HG03039 (cell line): ENCODE data around the gene TACR2.

Source experiments
- ATAC-seq: cut with Tn5 transposase; IDR thresholded peaks from one replicate; pipeline ENCODE4 v1.9.1; 2021; ENCODE audit warnings: mild to moderate bottlenecking, moderate library complexity; ENCODE audit not compliant: unreplicated experiment

TACR2 gene

DNA sequence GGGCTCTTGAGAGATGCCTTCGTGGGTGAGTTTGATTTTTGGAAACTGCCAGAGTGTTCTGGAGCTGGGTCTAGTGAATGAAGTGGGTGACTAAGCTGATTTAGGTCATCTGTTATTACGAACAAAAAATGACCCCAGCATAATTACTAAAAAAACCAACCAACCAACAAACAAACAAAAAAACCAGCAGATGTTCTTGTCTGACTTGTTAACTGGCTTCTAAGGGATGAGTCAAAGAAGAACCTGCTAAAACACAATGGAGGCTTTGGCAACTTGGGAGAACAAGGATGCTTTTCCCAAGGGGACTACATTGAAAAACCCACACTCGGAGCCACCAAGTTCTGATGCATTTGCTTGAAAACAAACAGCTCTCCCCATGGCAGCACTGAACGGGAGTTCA, 11.5 kb downstream of the TACR2 start:
- no peak for ATAC-seq

GRCh38 chr10:69404786-69405185, 11.9 kb downstream of the TACR2 start:
- ATAC-seq: no peak

DNA sequence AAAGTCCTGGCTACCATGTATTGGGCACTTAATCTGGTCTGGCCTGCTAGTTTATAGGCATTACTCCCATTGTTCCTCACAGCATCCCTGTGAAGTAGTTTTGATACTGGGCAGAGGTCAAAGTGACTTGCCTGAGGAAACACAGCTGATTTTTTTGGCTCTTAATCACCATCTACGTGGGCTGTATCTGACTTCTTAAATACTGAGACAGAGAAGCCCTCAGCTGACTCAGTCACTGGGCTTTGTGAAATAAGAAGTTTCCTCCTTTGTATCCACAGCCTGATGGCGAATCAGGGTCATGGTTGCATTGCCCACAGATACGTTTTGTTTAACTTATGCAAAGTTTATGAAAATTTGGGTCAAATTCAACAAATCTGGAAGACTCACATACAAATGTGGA, 13.2 kb downstream of the TACR2 start:
- no peak for ATAC-seq

GRCh38 chr10:69403066-69403465, 13.7 kb downstream of the TACR2 start:
- ATAC-seq: no peak

GRCh38 chr10:69402386-69402785, 14.3 kb downstream of the TACR2 start:
- ATAC-seq: no peak

GRCh38 chr10:69401416-69401815, 15.3 kb downstream of the TACR2 start:
- ATAC-seq: no peak

- no peak for ATAC-seq
Measured at GRCh38 chr10:69400936-69401335, 15.8 kb downstream of the TACR2 start.

- ATAC-seq: no peak
Measured at GRCh38 chr10:69398466-69398865, 18.3 kb downstream of the TACR2 start.

DNA sequence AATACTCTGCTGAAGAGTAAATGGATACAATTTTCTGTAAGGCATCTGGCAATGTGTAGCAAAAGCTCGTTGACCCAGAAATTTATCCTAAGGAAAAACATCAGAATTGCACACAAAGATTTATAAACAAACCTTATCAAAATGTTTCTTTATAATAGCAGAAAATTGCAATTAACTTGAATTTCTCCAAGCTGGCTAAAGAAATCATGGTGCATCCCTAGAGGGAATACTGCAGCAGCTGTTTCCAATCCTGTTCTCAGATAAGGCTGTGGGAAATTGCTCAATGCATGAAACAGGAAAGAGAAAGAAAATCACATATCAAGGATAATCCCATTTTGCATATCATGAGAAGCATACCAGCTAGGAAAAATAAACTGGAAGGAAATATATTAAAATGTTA, 18.7 kb downstream of the TACR2 start:
- no peak for ATAC-seq

DNA sequence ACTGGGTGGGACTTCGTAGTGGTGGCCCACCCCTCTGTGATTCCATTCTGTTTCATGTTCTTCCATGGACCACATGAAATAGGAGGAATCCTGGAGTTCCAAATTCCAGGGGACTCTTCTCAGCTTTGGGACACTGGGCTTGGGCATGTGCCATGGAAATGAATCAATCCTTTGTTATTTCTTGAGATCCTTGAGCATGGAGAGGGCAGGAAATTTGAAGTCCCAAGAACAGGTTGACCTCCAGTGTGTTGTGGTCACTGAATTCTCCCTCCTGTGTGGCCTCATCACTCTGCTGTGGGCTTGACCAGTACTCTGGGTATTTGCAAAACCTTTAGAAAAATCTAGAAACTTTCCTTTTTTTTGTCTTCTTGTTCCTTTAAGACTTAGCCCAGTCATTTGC, 22.7 kb downstream of the TACR2 start:
- ATAC-seq: no peak

GRCh38 chr10:69392481-69393000, 24.2 kb downstream of the TACR2 start:
- ATAC-seq: peak; percentile 75

GRCh38 chr10:69391158-69391557, 25.6 kb downstream of the TACR2 start:
- ATAC-seq: no peak

- ATAC-seq: no peak
Measured at GRCh38 chr10:69389827-69390490, 26.8 kb downstream of the TACR2 start.

DNA sequence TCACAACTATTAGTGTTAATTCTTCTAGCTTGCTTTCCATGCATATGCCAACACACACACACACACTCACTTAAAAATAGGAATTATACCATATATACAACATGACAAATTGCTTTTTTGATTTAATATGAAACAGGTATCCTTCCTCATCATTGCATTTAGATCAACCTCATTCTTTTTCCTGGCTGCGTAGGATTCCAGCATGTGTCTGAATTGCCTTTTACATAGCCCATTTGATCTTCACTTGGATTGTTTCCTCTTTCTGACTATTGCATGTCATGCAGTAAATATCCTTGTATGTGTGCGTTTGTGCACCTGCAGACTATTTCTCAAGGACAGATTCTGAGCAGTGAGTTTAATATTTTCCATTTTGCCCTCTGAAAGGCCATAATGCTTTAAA, 28.2 kb downstream of the TACR2 start:
- no peak for ATAC-seq

DNA sequence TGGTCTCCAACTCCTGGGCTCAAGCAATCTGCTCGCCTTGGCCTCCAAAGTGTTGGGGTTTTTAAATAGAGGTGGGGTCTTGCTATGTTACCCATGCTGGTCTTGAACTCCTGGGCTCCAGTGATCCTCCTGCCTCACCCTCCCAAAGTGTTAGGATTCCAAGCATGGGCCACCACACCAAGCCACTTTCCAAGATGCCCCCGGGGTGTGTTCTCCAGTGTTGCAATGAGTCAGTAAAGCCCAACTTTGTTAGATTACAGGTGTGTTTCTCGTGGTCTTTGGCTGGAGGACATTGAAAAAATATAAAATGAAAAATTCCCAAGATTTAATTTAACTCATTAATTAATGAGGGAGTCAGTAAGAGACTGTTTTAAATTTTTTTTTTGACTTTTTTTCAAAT, 29.2 kb downstream of the TACR2 start:
- ATAC-seq: no peak

GRCh38 chr10:69385454-69386350, 31.0 kb downstream of the TACR2 start:
- ATAC-seq: no peak

- ATAC-seq: no peak
Measured at GRCh38 chr10:69384320-69384719, 32.4 kb downstream of the TACR2 start.

GRCh38 chr10:69383558-69383957, 33.2 kb downstream of the TACR2 start:
- ATAC-seq: no peak

GRCh38 chr10:69382382-69383117, 34.2 kb downstream of the TACR2 start:
- ATAC-seq: no peak

DNA sequence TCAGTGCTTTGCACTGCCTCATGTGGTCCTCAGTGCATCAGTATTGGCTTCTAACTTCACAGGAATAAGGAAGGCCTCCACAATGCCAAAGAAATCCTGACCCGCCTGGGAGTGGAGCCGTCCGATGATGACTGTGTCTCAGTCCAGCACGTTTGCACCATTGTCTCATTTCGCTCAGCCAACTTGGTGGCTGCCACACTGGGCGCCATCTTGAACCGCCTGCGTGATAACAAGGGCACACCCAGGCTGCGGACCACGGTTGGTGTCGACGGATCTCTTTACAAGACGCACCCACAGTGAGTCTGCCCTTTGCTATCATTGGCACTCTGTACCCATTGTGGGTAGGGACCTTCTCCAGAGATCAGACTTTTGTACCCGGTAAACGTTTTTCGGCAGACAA, 36.9 kb downstream of the TACR2 start:
- ATAC-seq: no peak

DNA sequence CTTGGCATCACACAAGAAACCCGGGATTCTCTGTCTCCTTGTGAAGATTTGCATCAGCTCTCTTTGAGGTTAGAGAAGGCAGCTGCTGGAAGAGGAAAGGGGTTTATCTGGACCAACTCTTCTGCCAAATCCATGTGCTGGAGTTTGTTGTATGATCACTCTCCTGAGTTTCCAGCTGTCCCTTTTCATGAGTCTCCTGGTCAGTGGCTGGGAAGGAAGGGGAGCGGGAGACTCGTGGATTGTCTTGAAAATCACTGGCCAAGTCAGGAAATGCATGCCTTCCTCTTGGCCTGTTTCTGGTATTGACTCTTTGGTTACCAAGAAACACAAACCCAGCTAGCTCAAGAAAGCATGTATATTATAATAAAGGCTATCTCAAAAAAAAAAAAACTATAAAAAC, 38.8 kb downstream of the TACR2 start:
- ATAC-seq: no peak
